Kidney epithelial cell (primary cell): ENCODE results near the gene SLC8A1. TPM values are rescaled to one million over a fixed set of nuclear protein-coding genes. Genes with fewer than 3 reads are reported as not detected.

Source experiments
- DNase-seq: peaks from one replicate; pipeline ENCODE4 v3.0.0-alpha.2; 2010; ENCODE audit warnings: low read depth
- H3K27me3 ChIP-seq: 2 replicates; pipeline ENCODE4 v1.6.0; 2011; ENCODE audit warnings: low read length; ENCODE audit not compliant: control insufficient read depth, insufficient read depth
- H3K36me3 ChIP-seq: 2 replicates; pipeline ENCODE4 v1.5.1; 2011; ENCODE audit warnings: low read length; ENCODE audit not compliant: control insufficient read depth, insufficient read depth
- H3K4me3 ChIP-seq: 2 replicates; pipeline ENCODE4 v1.5.1; 2011; ENCODE audit warnings: low read depth, mild to moderate bottlenecking, control low read depth, low read length
- total RNA-seq: library from RNA; depleted of rRNA; stranded (reverse); fragments of >200 nt; gene quantifications from 2 replicates; pipeline ENCODE4 v1.2.3, GENCODE V29; 2015
- TF ChIP-seq, protein P1 (sequence below): IDR thresholded peaks from 2 replicates; pipeline ENCODE4 v1.5.1; 2011; ENCODE audit warnings: mild to moderate bottlenecking, moderate library complexity, low read length, control low read depth, inconsistent platforms; ENCODE audit not compliant: insufficient read depth, poor library complexity, severe bottlenecking

SLC8A1 gene
- total RNA-seq, 1 donor from 2014 or later, result 3.2 TPM

DNA sequence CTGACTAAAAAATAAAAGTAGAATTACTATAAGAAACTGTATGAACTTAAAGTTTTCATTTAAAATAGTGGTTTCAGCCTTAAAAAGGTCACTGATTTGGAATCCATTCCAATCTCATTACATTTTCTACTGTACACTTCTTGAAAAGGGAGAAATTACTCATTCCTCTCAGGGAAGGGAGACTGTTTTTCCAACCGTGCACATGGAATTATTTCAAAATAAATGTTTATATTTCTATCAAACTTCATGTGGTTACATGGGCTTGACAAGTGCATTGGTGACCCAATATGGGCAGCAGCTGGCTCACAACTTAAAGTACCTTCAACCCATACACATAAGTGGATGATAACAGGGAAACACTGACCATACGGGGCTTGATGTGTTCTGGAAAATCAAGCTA is 348.3 kb downstream of the SLC8A1 start:
- TF ChIP-seq, protein P1, sequence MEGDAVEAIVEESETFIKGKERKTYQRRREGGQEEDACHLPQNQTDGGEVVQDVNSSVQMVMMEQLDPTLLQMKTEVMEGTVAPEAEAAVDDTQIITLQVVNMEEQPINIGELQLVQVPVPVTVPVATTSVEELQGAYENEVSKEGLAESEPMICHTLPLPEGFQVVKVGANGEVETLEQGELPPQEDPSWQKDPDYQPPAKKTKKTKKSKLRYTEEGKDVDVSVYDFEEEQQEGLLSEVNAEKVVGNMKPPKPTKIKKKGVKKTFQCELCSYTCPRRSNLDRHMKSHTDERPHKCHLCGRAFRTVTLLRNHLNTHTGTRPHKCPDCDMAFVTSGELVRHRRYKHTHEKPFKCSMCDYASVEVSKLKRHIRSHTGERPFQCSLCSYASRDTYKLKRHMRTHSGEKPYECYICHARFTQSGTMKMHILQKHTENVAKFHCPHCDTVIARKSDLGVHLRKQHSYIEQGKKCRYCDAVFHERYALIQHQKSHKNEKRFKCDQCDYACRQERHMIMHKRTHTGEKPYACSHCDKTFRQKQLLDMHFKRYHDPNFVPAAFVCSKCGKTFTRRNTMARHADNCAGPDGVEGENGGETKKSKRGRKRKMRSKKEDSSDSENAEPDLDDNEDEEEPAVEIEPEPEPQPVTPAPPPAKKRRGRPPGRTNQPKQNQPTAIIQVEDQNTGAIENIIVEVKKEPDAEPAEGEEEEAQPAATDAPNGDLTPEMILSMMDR, result no peak
- Histone ChIP-seq H3K27me3 (no peaks in the 10 kb centered on the region), H3K36me3 (no peaks in the 10 kb centered on the region), H3K4me3 (no peak overlapping the region)
- no peak for DNase-seq

DNA sequence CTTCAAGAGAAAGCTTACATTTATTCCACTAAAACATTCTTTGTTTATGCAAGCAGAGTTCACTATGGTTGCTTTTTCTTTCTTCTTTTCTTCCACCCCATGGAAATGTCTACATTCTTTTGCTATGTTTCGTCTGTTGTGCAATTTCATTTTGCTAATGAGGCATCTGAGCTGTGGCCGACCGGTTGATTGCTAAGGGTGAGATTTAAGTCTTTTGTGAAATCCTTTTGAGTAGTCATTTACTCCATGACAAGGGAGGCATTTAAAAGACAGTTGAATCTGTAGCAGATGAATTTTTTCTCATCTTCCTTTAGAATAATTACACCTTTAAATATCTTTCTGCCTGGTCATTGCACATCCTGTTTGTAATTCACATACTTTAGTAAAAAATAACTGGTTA is 348.7 kb downstream of the SLC8A1 start:
- TF ChIP-seq, protein P1, result no peak
- Histone ChIP-seq H3K27me3 (no peaks in the 10 kb centered on the region), H3K4me3 (no peak overlapping the region), H3K36me3 (no peaks in the 10 kb centered on the region)
- no peak for DNase-seq

DNA sequence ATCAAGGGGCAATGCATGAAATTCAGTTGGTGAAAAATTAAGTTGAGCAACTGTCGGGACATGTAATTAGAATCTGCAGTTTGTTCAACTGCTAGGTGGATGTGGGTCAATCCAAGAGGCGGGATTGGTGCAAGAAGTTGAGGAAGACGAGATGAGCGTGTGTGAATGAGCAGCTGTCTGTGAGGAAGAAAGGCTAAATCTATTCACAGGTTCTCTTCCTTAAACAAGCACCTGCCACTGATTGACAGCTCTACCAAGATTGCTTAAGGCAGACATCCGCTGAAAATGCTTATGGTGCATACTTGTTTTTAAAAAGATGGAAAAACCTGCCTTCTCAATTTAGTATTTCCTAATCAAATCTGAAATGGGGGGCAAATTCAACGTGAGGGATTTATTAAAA is 349.4 kb downstream of the SLC8A1 start:
- DNase-seq, result no peak
- H3K36me3 ChIP-seq, result no peaks in the 10 kb centered on the region
- TF ChIP-seq, protein P1, result no peak
- no peaks in the 10 kb centered on the region for H3K27me3 ChIP-seq
- no peak overlapping the region for H3K4me3 ChIP-seq

- H3K4me3 ChIP-seq, result no peak overlapping the region
- no peak for DNase-seq
- H3K27me3 ChIP-seq, result no peaks in the 10 kb centered on the region
- no peaks in the 10 kb centered on the region for H3K36me3 ChIP-seq
- TF ChIP-seq, protein P1, result no peak
Measured at GRCh38 chr2:40101131-40101575, 350.7 kb downstream of the SLC8A1 start.

GRCh38 chr2:40100676-40101075 is 351.2 kb downstream of the SLC8A1 start:
- Histone ChIP-seq H3K36me3 (no peaks in the 10 kb centered on the region), H3K27me3 (no peaks in the 10 kb centered on the region), H3K4me3 (no peak overlapping the region)
- no peak for DNase-seq
- TF ChIP-seq, protein P1, result no peak

DNA sequence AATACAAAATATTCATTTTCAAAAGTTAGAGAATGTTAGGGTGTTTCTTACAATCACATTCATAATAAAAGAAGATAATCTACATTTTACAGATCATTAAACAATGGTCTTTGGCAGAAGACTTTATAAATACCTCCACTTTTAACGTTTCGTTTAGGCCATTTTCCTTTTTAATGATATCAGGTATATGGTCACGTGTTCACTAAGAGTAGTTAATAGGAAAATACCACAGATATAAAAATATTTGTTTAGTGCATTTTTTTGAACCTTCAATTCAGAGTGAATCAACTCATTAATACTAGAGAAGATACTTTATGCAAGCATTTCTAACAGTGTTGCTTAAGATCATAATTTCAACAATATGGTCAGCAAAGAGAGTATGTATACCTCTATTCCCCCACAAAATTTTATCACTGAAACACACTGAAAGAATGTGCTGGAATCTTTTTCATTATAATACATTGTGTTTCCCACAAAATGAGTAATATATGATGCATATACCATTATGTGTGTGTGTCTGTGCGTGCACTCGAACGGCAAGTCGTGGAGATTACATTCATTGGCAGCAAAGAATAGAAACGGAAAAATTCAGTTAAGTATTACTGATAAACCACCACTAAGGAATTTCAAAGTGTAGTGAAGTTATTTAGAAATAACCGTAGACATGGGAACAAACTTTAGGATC is 353.0 kb downstream of the SLC8A1 start:
- TF ChIP-seq, protein P1, result no peak
- Histone ChIP-seq H3K4me3 (no peak overlapping the region), H3K36me3 (no peaks in the 10 kb centered on the region), H3K27me3 (no peaks in the 10 kb centered on the region)
- no peak for DNase-seq
